Measurements from ENCODE around the gene CMPK2. TPM values are rescaled to one million over a fixed set of nuclear protein-coding genes. Genes with fewer than 3 reads are reported as not detected.

The CMPK2 gene
- total and polyA plus RNA-seq, 9 of the 15 experiments (the other 6 are each of a cell fraction or from before 2014, with no cell fraction given) = 2.6 to 10.5 (median 5.0) TPM

DNA sequence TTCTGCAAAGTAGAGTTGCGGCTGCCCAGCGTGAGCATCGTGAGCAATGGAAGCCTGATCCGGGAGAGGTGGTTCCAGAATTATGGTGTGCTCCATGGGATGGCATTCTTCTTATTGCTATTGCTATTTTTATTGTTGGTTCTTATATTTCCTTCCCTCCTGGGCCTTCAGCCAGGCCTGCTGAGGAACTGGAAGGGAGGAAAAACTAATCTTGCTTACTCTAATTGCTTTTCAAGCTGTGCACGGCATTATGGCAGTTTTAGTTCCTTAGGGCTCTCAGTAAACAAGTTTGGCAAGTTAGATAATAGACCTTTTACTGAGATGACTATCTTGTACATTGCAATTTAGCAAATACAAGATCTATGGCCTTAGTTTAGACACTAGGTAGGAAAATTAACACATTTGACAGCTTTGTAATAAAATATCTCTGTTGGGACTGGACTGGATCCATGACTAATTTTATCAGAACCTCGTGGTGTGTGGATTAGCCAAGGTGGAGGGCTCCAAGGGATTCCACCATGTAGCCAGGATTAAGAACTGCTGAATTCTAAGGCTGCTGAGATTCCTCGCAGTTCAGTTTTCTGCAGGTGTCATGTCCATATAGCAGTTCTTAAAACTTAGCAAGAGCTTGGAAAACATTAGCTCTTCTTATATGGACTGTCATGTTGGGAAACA, 17.9 kb upstream of the CMPK2 start (continued):
- TF ChIP-seq MEIS2 (IDR thresholded peaks at IDR 0.05; ENCODE audit: partially characterized antibody) (peak; percentile 47), CXXC5 (CRISPR knock-in tag; IDR thresholded peaks at IDR 0.05) (0 out of 2 replicates have a peak, but pooled peaks have one; percentile 18), SAFB2 (IDR thresholded peaks at IDR 0.05; ENCODE audit: borderline replicate concordance, low read depth, low read length, severe bottlenecking) (no peak)
- TF ChIP-seq, protein P1, sequence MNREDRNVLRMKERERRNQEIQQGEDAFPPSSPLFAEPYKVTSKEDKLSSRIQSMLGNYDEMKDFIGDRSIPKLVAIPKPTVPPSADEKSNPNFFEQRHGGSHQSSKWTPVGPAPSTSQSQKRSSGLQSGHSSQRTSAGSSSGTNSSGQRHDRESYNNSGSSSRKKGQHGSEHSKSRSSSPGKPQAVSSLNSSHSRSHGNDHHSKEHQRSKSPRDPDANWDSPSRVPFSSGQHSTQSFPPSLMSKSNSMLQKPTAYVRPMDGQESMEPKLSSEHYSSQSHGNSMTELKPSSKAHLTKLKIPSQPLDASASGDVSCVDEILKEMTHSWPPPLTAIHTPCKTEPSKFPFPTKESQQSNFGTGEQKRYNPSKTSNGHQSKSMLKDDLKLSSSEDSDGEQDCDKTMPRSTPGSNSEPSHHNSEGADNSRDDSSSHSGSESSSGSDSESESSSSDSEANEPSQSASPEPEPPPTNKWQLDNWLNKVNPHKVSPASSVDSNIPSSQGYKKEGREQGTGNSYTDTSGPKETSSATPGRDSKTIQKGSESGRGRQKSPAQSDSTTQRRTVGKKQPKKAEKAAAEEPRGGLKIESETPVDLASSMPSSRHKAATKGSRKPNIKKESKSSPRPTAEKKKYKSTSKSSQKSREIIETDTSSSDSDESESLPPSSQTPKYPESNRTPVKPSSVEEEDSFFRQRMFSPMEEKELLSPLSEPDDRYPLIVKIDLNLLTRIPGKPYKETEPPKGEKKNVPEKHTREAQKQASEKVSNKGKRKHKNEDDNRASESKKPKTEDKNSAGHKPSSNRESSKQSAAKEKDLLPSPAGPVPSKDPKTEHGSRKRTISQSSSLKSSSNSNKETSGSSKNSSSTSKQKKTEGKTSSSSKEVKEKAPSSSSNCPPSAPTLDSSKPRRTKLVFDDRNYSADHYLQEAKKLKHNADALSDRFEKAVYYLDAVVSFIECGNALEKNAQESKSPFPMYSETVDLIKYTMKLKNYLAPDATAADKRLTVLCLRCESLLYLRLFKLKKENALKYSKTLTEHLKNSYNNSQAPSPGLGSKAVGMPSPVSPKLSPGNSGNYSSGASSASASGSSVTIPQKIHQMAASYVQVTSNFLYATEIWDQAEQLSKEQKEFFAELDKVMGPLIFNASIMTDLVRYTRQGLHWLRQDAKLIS (CRISPR knock-in tag; IDR thresholded peaks at IDR 0.05) = 0 out of 2 replicates have a peak, but pooled peaks have one; percentile 21
- TF ChIP-seq, protein P2, sequence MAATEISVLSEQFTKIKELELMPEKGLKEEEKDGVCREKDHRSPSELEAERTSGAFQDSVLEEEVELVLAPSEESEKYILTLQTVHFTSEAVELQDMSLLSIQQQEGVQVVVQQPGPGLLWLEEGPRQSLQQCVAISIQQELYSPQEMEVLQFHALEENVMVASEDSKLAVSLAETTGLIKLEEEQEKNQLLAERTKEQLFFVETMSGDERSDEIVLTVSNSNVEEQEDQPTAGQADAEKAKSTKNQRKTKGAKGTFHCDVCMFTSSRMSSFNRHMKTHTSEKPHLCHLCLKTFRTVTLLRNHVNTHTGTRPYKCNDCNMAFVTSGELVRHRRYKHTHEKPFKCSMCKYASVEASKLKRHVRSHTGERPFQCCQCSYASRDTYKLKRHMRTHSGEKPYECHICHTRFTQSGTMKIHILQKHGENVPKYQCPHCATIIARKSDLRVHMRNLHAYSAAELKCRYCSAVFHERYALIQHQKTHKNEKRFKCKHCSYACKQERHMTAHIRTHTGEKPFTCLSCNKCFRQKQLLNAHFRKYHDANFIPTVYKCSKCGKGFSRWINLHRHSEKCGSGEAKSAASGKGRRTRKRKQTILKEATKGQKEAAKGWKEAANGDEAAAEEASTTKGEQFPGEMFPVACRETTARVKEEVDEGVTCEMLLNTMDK (IDR thresholded peaks at IDR 0.05; ENCODE audit: borderline replicate concordance, insufficient read depth, low read depth, low read length, poor library complexity, severe bottlenecking) = no peak
- TF ChIP-seq, protein P3, sequence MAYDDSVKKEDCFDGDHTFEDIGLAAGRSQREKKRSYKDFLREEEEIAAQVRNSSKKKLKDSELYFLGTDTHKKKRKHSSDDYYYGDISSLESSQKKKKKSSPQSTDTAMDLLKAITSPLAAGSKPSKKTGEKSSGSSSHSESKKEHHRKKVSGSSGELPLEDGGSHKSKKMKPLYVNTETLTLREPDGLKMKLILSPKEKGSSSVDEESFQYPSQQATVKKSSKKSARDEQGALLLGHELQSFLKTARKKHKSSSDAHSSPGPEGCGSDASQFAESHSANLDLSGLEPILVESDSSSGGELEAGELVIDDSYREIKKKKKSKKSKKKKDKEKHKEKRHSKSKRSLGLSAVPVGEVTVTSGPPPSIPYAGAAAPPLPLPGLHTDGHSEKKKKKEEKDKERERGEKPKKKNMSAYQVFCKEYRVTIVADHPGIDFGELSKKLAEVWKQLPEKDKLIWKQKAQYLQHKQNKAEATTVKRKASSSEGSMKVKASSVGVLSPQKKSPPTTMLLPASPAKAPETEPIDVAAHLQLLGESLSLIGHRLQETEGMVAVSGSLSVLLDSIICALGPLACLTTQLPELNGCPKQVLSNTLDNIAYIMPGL (CRISPR knock-in tag; IDR thresholded peaks at IDR 0.05) = no peak

All from K562 (cell line).